HCT116 (cell line): ENCODE data around the gene CERS6. TPM values are rescaled to one million over a fixed set of nuclear protein-coding genes. Genes with fewer than 3 reads are reported as not detected.

Experiments used
- ATAC-seq: fragments of 200-7000 bp; cut with Tn5 transposase; 2 replicates; pipeline ENCODE4 v1.9.1; 2020; ENCODE audit warnings: mild to moderate bottlenecking, moderate library complexity
- BruUV-seq: library from RNA; stranded (reverse); fragments of 400-500 nt; replicated peaks from 2 replicates; lab custom pipeline; 2021; lab: Mats Ljungman, UMichigan
- CTCF ChIA-PET: fragments of 300-600 bp; sonication (Branson Sonifier 250); formaldehyde crosslinking; loops from one replicate; lab custom pipeline; 2021; ENCODE audit warnings: antibody characterized with exemption; lab: Charles Lee
- POLR2A ChIA-PET: fragments of 300-600, 350-600 bp; sonication (Branson Sonifier 250); formaldehyde crosslinking; loops from one replicate; lab custom pipeline; 2021; ENCODE audit warnings: antibody characterized with exemption; lab: Charles Lee
- RAD21 ChIA-PET, 2 experiments: fragments of 300-600 bp; sonication (Branson Sonifier 250); formaldehyde crosslinking; loops; one replicate each; lab custom pipeline; 2023; ENCODE audit warnings: low total read pairs in 2 of 2; ENCODE audit not compliant: uncharacterized antibody in 2 of 2, unreplicated experiment in 2 of 2, low non-redundant PET in 1 of 2; lab: Charles Lee
- DNase-seq: peaks from one replicate; pipeline ENCODE4 v3.0.0-alpha.2; 2010; ENCODE audit warnings: low read depth, low spot score
- H2AFZ ChIP-seq: fragments of 200-600 bp; shearing (Covaris generic), sonication (generic); 2 replicates; pipeline ENCODE4 v1.6.1; 2017; ENCODE audit warnings: low read depth, mixed run types, mixed read lengths, antibody characterized with exemption, low read length; ENCODE audit not compliant: poor library complexity, severe bottlenecking
- H3K27ac ChIP-seq: 2 replicates; pipeline ENCODE4 v1.5.1; 2012; ENCODE audit warnings: low read depth, low read length
- H3K27me3 ChIP-seq: fragments of 200-600 bp; sonication (generic); 2 replicates; pipeline ENCODE4 v1.6.1; 2016; ENCODE audit warnings: mixed run types, low read length, mixed read lengths; ENCODE audit not compliant: insufficient read depth
- H3K36me3 ChIP-seq, 2 experiments: fragments of 200-500 bp in 1 of 2; fragments of 200-600 bp in 1 of 2; sonication (Bioruptor generic) in 1 of 2; sonication (generic) in 1 of 2; 2 replicates each; pipeline versions ENCODE4 v1.5.1 to v1.6.1; 2014 to 2016; ENCODE audit warnings: low read length in 2 of 2, inconsistent platforms in 1 of 2, mixed read lengths in 1 of 2, mixed run types in 1 of 2; ENCODE audit not compliant: insufficient read depth in 2 of 2, control insufficient read depth in 1 of 2
- H3K4me1 ChIP-seq, 2 experiments: fragments of 200-600 bp in 1 of 2; sonication (generic) in 1 of 2; 2 replicates each; pipeline versions ENCODE4 v1.5.1 to v1.6.1; 2012 to 2017; ENCODE audit warnings: low read length in 2 of 2, inconsistent platforms in 1 of 2, mild to moderate bottlenecking in 1 of 2, mixed read lengths in 1 of 2, mixed run types in 1 of 2, moderate library complexity in 1 of 2; ENCODE audit not compliant: insufficient read depth in 2 of 2, control insufficient read depth in 1 of 2
- H3K4me2 ChIP-seq: fragments of 200-600 bp; sonication (generic); 2 replicates; pipeline ENCODE4 v1.6.1; 2017; ENCODE audit warnings: mixed run types, low read length, mixed read lengths
- H3K4me3 ChIP-seq, 2 experiments: fragments of 200-600 bp in 1 of 2; sonication (generic) in 1 of 2; replicated peaks in 1 of 2; 2 replicates each; pipeline ENCODE4 v1.5.1; 2011 to 2016; ENCODE audit warnings: low read length in 2 of 2, control low read depth in 1 of 2, low read depth in 1 of 2, mild to moderate bottlenecking in 1 of 2, mixed read lengths in 1 of 2, mixed run types in 1 of 2
- H3K79me2 ChIP-seq: fragments of 200-600 bp; sonication (generic); 2 replicates; pipeline ENCODE4 v1.6.1; 2017; ENCODE audit warnings: mild to moderate bottlenecking, mixed run types, low read length, moderate library complexity, mixed read lengths; ENCODE audit not compliant: insufficient read depth
- H3K9ac ChIP-seq: fragments of 200-600 bp; sonication (generic); 2 replicates; pipeline ENCODE4 v1.6.1; 2016; ENCODE audit warnings: low read length, mixed read lengths
- H3K9me2 ChIP-seq: fragments of 200-600 bp; sonication (generic), shearing (Covaris generic); 2 replicates; pipeline ENCODE4 v1.6.1; 2017; ENCODE audit warnings: mixed run types, mild to moderate bottlenecking, moderate library complexity; ENCODE audit not compliant: insufficient read depth
- H3K9me3 ChIP-seq, 2 experiments: fragments of 200-500 bp in 1 of 2; fragments of 200-600 bp in 1 of 2; sonication (Bioruptor generic) in 1 of 2; sonication (generic) in 1 of 2; 2 replicates each; pipeline ENCODE4 v1.6.1; 2014 to 2017; ENCODE audit warnings: low read length in 2 of 2, mixed read lengths in 2 of 2, inconsistent platforms in 1 of 2, low read depth in 1 of 2, mild to moderate bottlenecking in 1 of 2, mixed run types in 1 of 2, moderate library complexity in 1 of 2; ENCODE audit not compliant: control insufficient read depth in 1 of 2, insufficient read depth in 1 of 2
- H4K20me1 ChIP-seq: fragments of 200-600 bp; sonication (generic), shearing (Covaris generic); 2 replicates; pipeline ENCODE4 v1.6.1; 2017; ENCODE audit warnings: mixed run types, mild to moderate bottlenecking, moderate library complexity; ENCODE audit not compliant: insufficient read depth
- ELF1 ChIP-seq: IDR thresholded peaks from 2 replicates; pipeline ENCODE4 v1.6.1; 2012; ENCODE audit warnings: low read depth, borderline replicate concordance
- EZH2 ChIP-seq: fragments of 200-600 bp; sonication (generic); IDR thresholded peaks from 2 replicates; pipeline ENCODE4 v1.6.1; 2017; ENCODE audit warnings: antibody characterized with exemption, mixed run types
- POLR2AphosphoS5 ChIP-seq: IDR thresholded peaks from 2 replicates; pipeline ENCODE4 v1.6.1; 2011; ENCODE audit warnings: mild to moderate bottlenecking, low read depth, low read length, moderate library complexity
- SIN3A ChIP-seq: IDR thresholded peaks from 2 replicates; pipeline ENCODE4 v1.6.1; 2012; ENCODE audit warnings: low read depth
- YY1 ChIP-seq: IDR thresholded peaks from 2 replicates; pipeline ENCODE4 v1.6.1; 2011; ENCODE audit warnings: low read length, low read depth, moderate library complexity, mild to moderate bottlenecking; ENCODE audit not compliant: insufficient replicate concordance; ENCODE audit errors: extremely low read depth
- ZNF274 ChIP-seq: fragments of 200-500 bp; sonication (Bioruptor generic); IDR thresholded peaks from 2 replicates; pipeline ENCODE4 v1.6.1; 2014; ENCODE audit warnings: mild to moderate bottlenecking, low read depth, low read length, inconsistent platforms
- intact Hi-C: fragments of 100-400 bp; cut with micrococcal nuclease; formaldehyde crosslinking; loops from 2 replicates; pipeline ENCODE4 v1.10.0; 2022
- total RNA-seq: library from RNA; stranded (reverse); gene quantifications from one replicate; pipeline ENCODE4 v1.2.1, GENCODE V29; 2021; ENCODE audit not compliant: unreplicated experiment
- TF ChIP-seq, protein P1 (sequence below): IDR thresholded peaks from 2 replicates; pipeline ENCODE4 v1.6.1; 2011; ENCODE audit warnings: mild to moderate bottlenecking, low read length, moderate library complexity; ENCODE audit not compliant: insufficient replicate concordance; ENCODE audit errors: extremely low read depth
- TF ChIP-seq, protein P2 (sequence below): IDR thresholded peaks from 2 replicates; pipeline ENCODE4 v1.6.1; 2012
- TF ChIP-seq, protein P3 (sequence below), 3 experiments: fragments of 200-600 bp in 1 of 3; sonication (generic) in 1 of 3; IDR thresholded peaks in 2 of 3; conservative IDR thresholded peaks in 1 of 3; 2 replicates each; pipeline ENCODE4 v1.5.1; 2012 to 2017; ENCODE audit warnings: low read depth in 2 of 3, low read length in 2 of 3, antibody characterized with exemption in 1 of 3, borderline replicate concordance in 1 of 3, control low read depth in 1 of 3, mild to moderate bottlenecking in 1 of 3, mixed read lengths in 1 of 3, mixed run types in 1 of 3, moderate library complexity in 1 of 3; ENCODE audit not compliant: insufficient read depth in 1 of 3

CERS6 gene
- total RNA-seq, 1 experiment from 2014 or later = 37.0 TPM

DNA sequence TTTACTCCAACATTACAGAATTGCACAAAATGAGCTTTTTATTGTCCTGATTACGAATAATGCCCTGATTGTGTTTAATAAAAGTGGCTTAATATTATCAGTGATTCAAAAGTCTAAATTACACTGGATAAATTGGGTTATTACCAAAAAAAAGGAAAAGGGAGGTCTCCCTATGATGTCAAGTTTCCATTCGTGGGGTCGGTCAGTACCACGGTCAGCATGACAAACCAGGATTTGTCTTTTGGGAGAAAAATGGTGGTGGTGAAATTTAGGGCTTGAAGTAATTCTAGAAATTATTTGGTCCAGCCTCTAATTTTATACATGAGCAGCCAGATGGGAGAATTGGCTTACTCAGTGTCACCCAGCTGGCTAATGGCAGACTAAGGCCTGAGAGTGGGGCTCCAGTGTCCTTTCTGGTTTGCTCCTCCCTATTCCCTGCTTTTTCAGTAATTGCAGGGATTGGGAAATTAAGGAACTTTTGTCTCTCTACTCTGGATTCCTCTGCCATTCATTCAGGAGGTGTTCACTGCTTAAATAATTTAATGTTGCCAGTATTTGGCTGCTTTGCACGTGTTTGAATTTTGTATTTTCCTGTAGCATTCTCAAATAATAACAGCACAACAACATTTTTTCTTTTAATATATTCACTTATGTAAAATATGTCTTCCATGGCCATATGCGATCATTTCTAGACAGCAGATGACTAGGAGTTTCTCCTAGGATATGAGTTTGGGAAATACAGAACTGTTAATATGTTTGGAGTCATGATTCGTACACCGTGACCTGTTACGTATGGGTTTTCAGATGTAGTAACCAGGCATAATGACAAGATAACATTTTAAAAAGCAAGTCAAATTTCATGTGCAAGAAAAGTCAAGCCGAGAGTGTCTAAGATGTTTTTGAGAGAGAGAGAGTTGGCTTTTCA is 217.5 kb downstream of the CERS6 start:
- DNase-seq (no peak), ATAC-seq (no peak)
- H4K20me1 ChIP-seq = no peaks in the 10 kb centered on the region
- no peak overlapping the region for H3K27ac ChIP-seq
- CTCF ChIA-PET = no interaction called here
- H3K79me2 ChIP-seq = no peaks in the 10 kb centered on the region
- no peak overlapping the region for H3K9ac ChIP-seq
- no peak overlapping the region for H3K4me3 ChIP-seq
- no peak overlapping the region for H2AFZ ChIP-seq
- H3K9me2 ChIP-seq = no peaks in the 10 kb centered on the region
- TF ChIP-seq, protein P1, sequence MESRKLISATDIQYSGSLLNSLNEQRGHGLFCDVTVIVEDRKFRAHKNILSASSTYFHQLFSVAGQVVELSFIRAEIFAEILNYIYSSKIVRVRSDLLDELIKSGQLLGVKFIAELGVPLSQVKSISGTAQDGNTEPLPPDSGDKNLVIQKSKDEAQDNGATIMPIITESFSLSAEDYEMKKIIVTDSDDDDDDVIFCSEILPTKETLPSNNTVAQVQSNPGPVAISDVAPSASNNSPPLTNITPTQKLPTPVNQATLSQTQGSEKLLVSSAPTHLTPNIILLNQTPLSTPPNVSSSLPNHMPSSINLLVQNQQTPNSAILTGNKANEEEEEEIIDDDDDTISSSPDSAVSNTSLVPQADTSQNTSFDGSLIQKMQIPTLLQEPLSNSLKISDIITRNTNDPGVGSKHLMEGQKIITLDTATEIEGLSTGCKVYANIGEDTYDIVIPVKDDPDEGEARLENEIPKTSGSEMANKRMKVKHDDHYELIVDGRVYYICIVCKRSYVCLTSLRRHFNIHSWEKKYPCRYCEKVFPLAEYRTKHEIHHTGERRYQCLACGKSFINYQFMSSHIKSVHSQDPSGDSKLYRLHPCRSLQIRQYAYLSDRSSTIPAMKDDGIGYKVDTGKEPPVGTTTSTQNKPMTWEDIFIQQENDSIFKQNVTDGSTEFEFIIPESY = no peak
- TF ChIP-seq SIN3A = no peak
- TF ChIP-seq, protein P2, sequence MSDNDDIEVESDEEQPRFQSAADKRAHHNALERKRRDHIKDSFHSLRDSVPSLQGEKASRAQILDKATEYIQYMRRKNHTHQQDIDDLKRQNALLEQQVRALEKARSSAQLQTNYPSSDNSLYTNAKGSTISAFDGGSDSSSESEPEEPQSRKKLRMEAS = no peak
- TF ChIP-seq, protein P3, sequence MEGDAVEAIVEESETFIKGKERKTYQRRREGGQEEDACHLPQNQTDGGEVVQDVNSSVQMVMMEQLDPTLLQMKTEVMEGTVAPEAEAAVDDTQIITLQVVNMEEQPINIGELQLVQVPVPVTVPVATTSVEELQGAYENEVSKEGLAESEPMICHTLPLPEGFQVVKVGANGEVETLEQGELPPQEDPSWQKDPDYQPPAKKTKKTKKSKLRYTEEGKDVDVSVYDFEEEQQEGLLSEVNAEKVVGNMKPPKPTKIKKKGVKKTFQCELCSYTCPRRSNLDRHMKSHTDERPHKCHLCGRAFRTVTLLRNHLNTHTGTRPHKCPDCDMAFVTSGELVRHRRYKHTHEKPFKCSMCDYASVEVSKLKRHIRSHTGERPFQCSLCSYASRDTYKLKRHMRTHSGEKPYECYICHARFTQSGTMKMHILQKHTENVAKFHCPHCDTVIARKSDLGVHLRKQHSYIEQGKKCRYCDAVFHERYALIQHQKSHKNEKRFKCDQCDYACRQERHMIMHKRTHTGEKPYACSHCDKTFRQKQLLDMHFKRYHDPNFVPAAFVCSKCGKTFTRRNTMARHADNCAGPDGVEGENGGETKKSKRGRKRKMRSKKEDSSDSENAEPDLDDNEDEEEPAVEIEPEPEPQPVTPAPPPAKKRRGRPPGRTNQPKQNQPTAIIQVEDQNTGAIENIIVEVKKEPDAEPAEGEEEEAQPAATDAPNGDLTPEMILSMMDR (IDR thresholded peaks at IDR 0.05 in 2 of 3, conservative IDR thresholded peaks at IDR 0.05 in 1 of 3; ENCODE audit: borderline replicate concordance in 1 of 3, insufficient read depth in 1 of 3, low read depth in 2 of 3, low read length in 2 of 3) = no peak
- TF ChIP-seq POLR2AphosphoS5 = no peak
- TF ChIP-seq EZH2 = no peak
- no peak for TF ChIP-seq ZNF274
- TF ChIP-seq ELF1 = no peak
- TF ChIP-seq YY1 = no peak
- 0 out of 4 replicates have a peak, but pooled peaks cover 4 to 6% of the 10 kb centered on the region in 2 experiments for H3K4me1 ChIP-seq
- H3K4me2 ChIP-seq = no peak overlapping the region
- no peaks in the 10 kb centered on the region for H3K36me3 ChIP-seq
- H3K9me3 ChIP-seq = no peaks in the 10 kb centered on the region
- RAD21 ChIA-PET = no interaction called here
- H3K27me3 ChIP-seq = no peaks in the 10 kb centered on the region
- intact Hi-C loops = no loop called here
- BruUV-seq = no TSS peak
- POLR2A ChIA-PET = no interaction called here
